Dermis blood vessel endothelial cell (primary cell): ENCODE results near the gene RPP14. TPM values are rescaled to one million over a fixed set of nuclear protein-coding genes. Genes with fewer than 3 reads are reported as not detected.
A peak's percentile ranks its signal among the peaks of the same experiment; 100 is the strongest.
"Not testable (repeated sequence)": the region's sequence is repeated elsewhere in the genome, so short reads cannot be mapped to it uniquely, and the experiment has no call there.

Experiments used
- DNase-seq: peaks from one replicate; pipeline ENCODE4 v3.0.0; 2010
- total RNA-seq: library from RNA; depleted of rRNA; stranded (reverse); fragments of >200 nt; gene quantifications from 2 replicates; pipeline ENCODE4 v1.2.3, GENCODE V29; 2014

The RPP14 gene
- 20.3 and 22.0 TPM in 2 replicates for total RNA-seq

DNA sequence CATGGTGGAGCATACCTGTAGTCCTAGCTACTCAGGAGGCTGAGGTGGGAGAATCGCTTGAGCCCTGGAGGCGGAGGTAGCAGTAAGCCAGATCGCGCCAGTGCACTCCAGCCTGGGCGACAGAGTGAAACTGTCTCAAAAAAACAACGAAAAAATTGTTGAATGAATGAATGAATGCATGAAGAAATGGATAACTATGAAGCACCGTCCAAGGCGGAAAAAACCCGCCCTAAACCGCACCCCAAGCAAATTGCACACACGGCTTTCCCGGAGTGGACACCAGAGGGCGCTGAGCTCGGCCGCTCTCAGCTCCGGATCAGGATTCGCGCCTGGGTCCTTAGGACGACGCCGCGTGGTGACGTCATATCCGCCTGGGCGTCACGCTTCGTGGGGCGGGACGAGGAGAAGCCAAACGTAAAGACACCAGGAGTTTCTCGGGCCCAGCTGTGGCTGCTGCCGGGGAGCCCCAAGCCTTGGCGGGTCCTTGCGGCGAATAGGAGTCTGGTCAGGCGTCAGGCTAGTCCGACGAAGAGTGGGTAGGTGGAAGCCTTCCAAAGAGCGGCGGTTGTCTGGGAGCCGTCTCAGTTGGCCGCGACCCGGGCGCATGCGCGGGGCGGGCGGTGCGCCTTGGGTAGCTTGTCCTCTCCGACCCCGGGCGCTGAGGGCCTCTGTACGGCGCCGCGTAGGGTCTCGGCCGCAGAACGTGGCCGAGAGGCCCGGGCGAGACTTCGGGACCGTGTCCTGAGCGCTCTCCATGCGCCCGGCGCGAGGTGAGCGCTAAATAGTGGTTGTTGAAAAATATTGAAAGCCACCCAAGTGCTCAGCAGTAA is at the start of gene RPP14, which contains the start of gene HTD2:
Gene RPP14 (plus strand): TSS at position 364 of the 830 bp plus-strand sequence. CDS start 4,085 bp downstream, outside the sequence.
Gene HTD2 (plus strand): TSS at position 639 of the 830 bp plus-strand sequence. CDS start 11,094 bp downstream, outside the sequence.
- DNase-seq: peak; percentile 99

DNA sequence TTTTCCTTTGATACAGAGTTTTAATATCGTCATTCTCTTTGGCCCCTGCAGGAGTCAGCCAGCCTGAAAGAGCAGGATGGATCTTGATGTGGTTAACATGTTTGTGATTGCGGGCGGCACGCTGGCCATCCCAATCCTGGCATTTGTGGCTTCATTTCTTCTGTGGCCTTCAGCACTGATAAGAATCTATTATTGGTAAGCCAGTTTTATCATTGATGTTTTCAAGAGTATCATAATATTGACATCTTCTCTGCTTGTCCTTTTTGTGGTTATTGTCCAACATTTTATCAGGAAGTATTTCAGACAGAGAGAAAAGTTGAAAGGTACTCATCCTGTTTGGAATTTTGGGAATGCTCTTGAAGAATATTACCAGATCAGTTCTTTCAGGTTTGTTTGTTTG is 49.5 kb upstream of the RPP14 start:
- DNase-seq: no peak

DNA sequence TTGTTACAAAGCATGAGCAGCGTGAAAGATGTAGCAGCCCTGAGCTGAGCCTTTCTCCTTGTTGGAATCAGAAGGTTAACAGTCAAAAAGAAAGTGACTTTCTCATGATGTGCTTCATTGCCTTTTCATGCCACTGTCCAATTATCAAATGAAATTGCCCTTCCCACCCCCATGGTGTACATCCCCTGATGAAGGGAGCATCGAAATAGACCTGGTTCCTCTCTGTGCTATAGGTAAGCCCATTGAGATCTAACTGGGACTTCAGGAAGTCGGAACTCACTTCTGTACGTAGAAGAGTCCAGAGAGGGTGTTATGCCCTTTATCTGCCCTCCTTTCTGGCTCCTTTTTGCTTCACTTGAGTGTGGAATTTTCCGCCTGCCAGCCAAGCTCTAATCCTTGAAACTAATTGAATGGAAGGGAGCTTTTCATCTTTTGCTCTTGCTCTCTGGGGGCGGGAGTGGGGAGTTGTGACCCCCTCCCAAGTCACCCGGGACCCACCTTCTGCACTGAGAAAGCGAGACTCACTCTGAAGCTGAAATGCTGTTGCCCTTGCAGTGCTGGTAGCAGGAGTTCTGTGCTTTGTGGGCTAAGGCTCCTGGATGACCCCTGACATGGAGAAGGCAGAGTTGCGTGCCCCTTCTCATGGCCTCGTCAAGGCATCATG is 47.5 kb upstream of the RPP14 start:
- DNase-seq: no peak

DNA sequence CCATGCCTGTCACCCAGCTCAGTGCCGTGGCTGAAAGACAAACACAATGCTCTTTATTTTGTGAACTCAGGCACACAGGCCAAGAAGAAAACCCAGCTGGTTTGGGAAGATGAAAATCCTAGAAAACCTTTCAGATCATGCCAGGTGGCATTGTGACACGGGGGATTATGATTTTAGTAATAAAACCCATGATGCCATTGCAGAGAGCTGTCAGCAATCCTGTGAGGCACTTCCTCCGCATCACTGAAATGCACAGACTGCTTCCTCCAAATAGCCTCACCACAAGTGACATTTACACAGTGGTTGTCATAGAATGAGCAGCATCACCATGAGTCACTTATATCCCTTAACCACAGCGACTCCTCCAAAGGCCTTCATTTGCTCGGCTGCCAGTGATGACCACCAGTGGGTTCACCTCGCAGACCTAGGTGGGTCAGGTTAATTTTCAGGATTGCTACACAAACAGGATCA is 45.7 kb upstream of the RPP14 start:
- DNase-seq: no peak

DNA sequence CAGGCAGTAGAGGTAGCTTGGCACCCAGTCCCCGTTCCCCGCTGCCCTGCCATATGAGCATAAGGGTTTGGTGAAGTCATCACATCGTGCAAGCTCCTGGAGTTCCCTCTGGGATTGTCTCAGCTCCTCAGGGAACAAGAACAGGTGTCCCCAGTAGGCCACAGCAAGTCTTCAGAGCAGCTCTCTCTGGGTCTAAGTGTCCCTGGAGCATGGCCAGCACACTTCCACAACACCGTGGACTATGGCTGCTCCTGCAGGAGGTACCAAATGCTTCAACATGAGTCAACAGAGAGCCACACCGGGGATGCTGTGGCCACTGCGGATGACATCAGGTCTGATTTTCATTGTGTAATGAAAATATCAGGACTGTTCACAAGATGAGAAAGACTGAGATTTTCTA is 45.3 kb upstream of the RPP14 start:
- DNase-seq: no peak

DNA sequence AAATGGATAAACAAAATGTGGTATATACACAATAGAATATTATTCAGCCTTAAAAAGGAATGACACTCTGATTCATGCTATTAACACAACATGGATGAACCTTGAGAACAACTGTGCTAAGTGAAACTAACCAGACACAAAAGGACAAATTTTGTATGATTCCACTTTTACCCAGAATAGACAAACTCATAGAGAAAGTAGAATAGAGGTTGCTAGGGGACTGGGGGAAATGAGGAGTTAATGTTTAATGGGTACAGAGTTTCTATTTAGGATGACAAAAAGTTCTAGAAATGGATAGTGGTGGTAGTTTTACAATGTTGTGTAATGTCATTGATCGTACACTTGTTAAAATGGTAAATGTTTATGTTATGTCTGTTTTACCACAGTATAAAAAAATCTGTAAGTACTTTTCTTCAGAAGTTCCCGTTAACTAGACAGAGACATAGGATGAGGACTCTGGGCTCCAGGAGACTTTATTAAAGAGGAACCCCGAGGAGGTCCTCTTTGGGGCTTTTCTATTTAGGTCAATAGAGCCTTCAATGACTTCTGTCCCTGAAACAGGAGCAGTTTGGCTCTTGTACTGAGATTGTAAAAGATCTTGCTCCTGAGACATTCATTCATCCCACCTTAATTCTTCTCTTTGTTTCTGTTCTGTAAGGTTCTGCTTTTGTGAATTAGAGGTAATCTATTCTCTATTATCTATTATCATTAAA is 43.9 kb upstream of the RPP14 start:
- DNase-seq: no peak

DNA sequence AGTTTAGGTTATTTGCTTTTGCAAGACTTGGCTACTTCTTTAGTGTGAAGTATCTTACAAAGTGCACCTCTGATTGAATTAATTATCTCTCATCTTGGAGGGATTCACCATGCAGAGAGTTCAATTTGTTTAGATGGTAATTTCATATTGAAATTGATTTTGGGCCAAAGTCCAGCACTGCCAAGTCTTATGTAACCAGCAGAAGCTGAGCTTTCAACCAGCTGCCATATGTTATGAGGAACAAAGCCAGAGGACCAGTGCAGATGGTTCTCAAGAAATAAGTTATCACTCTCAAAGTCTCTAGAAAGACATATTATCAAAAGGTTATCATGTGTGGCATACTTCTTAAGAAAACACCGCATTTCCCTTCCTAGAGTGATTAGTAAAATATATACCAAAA is 39.5 kb upstream of the RPP14 start:
- no peak for DNase-seq

DNA sequence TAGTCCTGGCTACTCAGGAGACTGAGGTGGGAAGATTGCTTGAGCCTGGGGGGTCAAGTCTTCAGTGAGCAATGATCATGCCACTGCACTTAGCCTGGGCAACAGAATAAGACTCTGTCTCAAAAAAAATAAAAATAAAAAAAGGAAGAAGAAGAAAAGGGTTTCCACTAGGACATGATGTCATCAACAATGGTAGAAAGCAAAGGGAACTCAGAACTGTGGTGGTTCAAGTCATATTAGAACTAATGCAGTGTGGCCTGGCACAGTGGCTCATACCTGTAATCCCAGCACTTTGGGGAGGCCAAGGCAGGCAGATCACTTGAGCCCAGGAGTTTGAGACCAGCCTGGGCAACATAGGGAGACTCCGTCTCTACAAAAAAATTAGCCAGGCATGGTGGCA is 38.5 kb upstream of the RPP14 start:
- DNase-seq: not testable (repeated sequence)

DNA sequence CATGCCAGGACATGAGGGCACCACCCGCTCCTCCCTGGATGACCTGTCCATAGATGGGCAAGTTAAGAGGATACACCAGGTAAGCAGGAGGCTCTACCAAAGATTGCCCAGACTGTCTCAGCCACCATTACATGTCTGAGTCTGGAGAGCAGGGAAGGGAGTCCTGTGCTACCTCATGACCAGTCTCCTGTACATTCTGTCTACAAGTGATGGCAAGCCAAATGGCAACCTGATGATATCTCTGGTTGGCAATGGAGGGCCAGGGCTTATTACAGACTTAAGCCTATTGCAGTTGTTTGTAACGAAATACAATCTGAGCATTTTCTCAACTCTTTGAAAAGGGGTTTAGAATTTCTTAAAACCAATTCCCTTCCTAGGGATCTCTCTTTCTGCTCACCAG is 36.7 kb upstream of the RPP14 start:
- DNase-seq: no peak

DNA sequence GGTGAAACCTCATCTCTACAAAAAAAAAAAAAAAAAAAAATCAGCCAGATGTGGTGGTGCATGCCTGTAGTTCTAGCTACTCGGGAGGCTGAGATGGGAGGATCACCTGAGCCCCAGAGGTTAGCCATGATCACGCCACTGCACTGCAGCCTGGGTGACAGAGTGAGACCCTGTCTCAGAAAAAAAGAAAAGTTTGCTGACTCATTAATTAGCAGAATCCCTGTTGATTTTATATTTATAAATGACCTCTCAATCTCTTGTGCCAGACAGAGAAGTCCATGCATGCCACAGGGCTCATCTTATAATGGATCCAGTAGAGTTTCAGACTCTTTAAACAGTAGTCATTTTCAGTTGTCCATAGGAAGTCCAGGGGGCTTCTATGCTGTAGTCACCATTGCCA is 35.6 kb upstream of the RPP14 start:
- DNase-seq: no peak

DNA sequence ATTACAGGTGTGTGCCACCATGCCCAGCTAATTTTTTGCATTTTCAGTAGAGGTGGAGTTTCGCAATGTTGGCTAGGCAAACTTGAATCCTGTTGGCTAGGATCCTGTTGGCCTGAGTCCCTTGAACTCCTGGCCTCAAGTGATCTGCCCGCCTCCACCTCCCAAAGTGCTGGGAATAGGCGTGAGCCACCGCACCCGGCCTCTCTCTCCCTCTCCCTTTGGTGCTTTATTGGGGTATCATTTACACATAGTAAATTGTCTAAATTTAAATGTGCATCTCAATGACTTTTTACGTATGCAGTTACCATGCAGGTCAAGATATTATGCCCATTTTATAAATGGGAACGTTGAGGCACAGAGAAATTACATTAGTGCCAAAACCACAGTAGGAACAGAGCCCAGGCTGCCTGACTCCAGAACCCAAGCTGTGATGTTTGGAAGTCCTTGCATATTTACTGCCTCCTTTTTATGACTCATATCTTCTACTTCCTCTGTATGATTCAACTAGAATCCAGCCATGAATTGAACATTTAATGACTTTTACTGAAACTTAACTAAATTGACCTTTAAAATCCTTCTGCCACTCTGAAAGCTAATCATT is 34.0 kb upstream of the RPP14 start:
- peak; percentile 84 for DNase-seq

DNA sequence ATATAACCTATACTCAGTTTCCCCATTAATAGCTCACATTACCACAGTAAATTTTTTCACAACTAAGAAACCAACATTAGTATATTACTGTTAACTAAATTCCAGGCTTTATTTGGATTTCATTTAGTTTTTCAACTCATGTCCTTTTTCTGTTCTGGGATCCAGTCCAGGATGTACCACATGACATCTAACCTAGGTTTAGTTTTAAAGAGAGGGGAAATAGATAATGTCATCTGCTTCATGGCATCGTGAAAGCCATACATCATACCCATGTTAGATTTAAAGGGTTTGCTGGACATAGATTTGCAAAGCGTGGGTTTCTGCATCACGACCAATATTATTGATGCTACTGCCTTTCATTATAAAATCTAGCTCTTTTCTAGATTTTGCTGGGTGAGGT is 33.2 kb upstream of the RPP14 start:
- no peak for DNase-seq

DNA sequence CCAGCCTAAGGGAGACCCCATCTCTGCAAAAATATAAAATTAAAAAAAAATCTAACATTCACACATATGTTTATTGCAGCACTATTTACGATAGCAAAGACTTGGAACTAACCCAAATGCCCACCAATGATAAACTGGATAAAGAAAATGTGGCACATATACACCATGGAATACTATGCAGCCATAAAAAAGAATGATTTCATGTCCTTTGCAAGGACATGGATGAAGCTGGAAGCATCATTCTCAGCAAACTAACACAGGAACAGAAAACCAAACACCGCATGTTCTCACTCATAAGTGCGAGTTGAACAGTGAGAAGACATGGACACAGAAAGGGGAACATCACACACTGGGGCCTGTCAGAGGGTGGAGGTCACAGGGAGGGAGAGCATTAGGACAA is 32.7 kb upstream of the RPP14 start:
- not testable (repeated sequence) for DNase-seq

DNA sequence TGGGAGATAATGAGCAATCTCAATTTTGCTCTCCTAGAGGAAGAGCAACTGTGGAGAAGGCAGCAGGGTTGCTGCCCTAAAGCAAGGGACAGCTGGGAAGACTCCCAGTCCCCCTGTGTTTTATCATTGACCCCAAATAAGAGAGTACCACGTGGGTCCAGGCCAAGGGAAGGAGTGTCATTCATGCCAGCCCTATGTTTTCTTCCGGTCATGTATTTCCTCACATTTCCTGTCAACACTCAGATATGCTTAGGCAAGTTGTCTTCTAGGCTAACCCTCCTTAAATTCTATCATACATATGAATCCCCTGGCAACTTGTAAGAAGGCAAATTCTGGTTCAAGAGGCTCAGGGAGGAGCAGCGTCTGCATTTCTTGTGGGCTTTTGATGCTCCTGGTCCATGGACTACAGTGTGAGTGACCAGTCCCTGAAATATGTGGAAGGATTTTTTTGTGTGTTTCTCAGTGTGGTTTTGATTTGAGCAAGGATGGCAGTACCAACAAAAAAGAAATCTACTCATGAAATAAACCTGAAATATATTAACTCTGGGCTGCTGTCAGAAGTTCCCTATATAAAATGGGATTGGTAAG is 31.9 kb upstream of the RPP14 start:
- DNase-seq: no peak

DNA sequence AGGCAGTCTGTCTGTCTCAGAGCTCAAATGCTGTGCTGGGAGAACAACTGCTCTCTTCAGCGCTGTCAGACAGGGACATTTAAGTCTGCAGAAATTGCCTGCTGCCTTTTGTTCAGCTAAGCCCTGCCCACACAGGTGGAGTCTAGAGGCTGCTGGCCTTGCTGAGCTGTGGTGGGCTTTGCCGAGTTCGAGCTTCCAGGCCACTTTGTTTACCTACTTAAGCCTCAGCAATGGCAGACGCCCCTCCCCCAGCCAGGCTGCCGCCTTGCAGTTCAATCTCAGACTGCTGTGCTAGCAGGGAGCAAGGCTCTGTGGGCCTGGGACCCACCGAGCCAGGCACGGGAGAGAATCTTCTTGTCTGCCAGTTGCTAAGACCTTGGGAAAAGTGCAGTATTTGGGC is 25.0 kb upstream of the RPP14 start:
- DNase-seq: no peak

DNA sequence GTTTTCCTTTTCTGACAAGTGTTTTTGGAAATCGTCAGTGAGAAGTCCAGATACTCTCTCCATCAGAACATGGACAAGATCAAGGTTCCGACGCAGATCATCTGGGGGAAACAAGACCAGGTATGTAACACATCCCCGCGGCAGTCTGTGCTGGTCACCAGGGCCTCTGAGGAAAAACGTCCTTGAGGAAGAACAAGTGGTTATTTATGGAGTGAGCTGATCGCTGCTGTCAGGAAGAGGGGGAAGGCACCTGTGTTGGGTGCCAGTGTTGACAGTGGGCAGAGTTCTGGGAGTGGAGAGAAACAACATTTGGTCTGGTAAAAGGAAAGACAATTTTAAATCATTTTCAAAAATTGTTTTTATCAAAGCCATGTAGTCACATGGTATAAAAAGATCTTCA is 20.7 kb upstream of the RPP14 start:
- DNase-seq: no peak

DNA sequence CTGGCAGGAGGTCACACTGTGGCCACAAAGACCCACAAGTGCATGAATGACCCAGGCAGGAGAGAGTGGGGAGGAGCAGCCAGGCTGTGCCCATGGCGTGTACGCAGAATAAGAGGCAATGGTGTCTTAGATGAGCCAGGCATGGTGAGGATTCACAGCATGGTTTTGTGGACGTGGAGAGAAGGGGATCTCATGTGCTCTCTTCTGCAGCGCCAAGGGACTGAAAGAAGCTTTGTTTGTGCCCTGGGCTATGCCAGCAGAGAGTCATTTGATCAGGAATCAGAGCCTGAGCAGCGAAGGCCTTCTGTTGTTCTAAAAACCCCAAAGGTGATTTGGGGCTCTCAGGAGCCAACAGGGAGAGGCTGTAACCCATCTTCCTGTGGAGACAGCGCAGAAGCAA is 18.7 kb upstream of the RPP14 start:
- DNase-seq: no peak

DNA sequence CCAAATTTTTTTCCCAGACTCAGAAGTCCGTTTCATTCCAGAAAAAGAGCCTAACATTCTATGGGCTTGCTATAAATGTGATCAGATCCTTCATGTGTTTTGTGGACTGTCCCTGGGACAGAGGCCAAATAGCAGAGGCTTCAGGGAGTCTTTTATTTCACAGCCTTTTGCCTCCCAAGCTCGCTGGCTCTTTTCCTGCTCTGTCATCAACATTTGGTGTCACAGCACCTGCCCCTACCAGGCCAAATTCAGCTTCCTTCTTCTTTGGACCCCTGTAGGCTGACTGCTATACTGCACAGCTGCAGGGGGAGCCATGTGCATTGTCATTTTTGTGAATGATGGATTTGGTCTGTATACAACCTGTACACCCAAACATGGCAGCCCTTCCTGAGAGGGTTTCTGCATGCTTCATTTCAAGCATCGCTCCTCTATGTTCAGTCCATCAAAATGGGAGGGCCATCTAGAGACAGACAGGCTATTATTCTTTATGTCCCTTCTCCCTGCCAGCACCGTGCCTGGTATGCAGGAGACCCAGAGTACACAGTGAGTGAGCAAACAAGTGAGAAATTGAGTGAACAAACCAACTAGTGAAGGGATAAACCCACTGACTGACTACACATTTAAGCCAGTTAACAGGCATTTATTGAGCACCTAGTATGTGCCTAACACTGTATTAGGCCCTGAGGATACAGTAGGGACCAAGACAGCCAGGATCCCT is 17.9 kb upstream of the RPP14 start:
- no peak for DNase-seq

DNA sequence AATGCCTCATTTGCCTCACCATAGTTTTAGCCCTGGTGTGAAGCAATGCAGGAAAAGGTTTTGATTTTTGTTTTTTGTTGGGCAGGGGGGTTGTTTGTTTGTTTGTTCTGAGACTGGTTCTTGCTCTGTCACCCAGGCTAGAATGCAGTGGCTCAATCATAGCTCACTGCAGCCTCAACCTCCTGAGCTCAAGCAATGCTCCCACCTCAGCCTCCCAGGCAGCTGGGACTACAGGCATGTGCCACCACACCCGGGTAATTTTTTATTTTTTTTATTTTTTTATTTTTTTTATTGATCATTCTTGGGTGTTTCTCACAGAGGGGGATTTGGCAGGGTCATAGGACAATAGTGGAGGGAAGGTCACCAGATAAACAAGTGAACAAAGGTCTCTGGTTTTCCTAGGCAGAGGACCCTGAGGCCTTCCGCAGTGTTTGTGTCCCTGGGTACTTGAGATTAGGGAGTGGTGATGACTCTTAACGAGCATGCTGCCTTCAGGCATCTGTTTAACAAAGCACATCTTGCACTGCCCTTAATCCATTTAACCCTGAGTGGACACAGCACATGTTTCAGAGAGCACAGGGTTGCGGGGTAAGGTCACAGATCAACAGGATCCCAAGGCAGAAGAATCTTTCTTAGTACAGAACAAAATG is 17.0 kb upstream of the RPP14 start:
- not testable (repeated sequence) for DNase-seq

DNA sequence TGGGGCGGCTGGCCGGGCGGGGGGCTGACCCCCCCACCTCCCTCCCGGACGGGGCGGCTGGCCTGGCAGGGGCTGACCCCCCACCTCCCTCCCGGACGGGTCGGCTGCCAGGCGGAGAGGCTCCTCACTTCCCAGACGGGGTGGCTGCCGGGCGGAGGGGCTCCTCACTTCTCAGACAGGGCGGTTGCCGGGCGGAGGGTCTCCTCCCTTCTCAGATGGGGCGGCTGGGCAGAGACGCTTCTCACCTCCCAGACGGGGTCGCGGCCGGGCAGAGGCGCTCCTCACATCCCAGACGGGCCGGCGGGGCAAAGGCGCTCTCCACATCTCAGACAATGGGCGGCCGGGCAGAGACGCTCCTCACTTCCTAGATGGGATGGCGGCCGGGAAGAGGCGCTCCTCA is 15.6 kb upstream of the RPP14 start:
- DNase-seq: not testable (repeated sequence)

DNA sequence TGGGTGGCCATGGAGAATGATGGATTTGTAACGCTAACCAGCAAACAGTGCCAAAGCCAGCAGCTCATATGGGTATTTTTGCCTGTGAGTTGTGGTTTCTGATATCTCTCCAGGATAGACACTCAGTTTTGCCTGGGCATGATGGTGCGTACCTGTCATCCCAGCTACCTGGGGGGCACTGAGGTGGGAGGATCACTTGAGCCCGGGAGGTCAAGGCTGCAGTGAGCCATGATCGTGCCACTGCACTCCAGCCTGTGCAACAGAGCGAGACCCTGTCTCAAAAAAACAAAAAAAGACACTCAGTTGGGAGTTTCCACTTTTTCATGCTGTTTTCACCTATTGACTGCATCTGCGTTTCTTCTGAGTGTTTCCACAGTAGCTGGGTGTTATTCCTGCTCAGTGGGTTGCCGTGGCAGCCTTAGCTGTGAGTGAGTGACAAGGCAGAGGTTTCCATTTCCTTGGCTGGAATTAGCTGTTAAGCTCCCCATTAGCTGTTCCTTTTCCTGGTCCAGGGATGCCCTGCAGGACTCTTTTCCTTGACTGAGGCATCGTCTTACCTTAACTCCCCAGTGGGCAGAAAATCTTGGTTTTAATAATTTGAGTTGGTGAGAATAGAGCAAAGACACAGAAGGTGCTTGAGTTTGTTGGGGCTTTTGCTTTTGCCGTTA is 14.2 kb upstream of the RPP14 start:
- peak; percentile 35 for DNase-seq
